Neuronal stem cell (in vitro differentiated cells): ENCODE data around the gene CAPG. TPM values are rescaled to one million over a fixed set of nuclear protein-coding genes. Genes with fewer than 3 reads are reported as not detected.

Source experiments
- small RNA-seq: library from polyadenylated mRNA; stranded (forward); fragments of <200 nt; extraction: miRNeasy Mini kit (QIAGEN cat#:217004); gene quantifications from one replicate; pipeline ENCODE3, GENCODE V24; 2013; ENCODE audit not compliant: insufficient read depth

The CAPG gene

Small RNA genes within 50 kb of the gene (small RNA-seq; reads per million reads assigned to genes)
- gene AC062037.1 (not detected), gene AC062037.2 (not detected), gene RF00019 (not detected), gene RN7SL113P (not detected), gene RN7SL251P (not detected)
